ENCODE results near the gene CAV1. TPM values are rescaled to one million over a fixed set of nuclear protein-coding genes. Genes with fewer than 3 reads are reported as not detected.
"Not testable (repeated sequence)": the region's sequence is repeated elsewhere in the genome, so short reads cannot be mapped to it uniquely, and the experiment has no call there.

Gene CAV1
- total and polyA plus RNA-seq, 12 donors = 93.0 to 364 (median 274) TPM

DNA sequence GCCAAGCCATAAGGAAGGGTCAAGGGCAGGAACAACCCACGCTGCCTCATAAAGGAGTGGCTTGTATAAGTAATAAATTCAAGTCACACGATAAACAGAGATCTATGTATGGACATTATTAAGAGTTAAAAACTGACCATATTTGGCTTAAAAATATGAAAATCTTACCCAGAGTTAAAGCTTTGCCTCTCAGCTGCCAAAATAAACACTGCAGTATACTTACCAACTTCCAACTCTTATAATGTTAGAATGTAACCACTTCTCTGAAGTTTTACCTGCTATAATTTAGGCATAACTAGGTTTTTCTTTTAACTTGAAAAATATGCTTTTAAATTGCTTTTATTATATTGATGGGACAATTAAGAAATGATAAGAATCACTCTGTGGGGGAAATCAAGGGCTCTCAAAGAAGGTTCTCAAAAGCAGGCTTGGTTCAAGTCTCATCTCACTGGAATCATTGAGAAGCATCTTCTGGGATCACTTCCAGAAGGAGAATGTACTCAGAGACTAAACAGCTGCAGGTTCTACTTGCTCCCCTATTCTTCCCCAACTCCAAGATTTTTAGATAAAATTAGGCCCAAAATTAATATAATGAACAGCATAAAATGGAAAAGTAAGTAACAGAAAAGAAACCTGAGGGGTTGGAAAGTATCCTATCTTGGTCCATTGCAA, 41.4 kb upstream of the CAV1 start:
- TF ChIP-seq, protein P1, sequence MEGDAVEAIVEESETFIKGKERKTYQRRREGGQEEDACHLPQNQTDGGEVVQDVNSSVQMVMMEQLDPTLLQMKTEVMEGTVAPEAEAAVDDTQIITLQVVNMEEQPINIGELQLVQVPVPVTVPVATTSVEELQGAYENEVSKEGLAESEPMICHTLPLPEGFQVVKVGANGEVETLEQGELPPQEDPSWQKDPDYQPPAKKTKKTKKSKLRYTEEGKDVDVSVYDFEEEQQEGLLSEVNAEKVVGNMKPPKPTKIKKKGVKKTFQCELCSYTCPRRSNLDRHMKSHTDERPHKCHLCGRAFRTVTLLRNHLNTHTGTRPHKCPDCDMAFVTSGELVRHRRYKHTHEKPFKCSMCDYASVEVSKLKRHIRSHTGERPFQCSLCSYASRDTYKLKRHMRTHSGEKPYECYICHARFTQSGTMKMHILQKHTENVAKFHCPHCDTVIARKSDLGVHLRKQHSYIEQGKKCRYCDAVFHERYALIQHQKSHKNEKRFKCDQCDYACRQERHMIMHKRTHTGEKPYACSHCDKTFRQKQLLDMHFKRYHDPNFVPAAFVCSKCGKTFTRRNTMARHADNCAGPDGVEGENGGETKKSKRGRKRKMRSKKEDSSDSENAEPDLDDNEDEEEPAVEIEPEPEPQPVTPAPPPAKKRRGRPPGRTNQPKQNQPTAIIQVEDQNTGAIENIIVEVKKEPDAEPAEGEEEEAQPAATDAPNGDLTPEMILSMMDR (IDR thresholded peaks at IDR 0.05) = no peak
- intact Hi-C loops (cut with DNase I) = no loop called here
- Histone ChIP-seq H3K9me3 (no peaks in the 10 kb centered on the region), H3K36me3 (no peaks in the 10 kb centered on the region), H3K4me1 (peaks cover 0 to 6% (median 0%) of the 10 kb centered on the region in 9 donors), H3K27ac (no peak overlapping the region), H3K4me3 (no peak overlapping the region), H3K27me3 (no peaks in the 10 kb centered on the region)
- DNase-seq = no peak
- WGBS, 2 donors = 75 to 84% methylated on average over 2 of the region's 2 CpGs
- no peak for ATAC-seq

DNA sequence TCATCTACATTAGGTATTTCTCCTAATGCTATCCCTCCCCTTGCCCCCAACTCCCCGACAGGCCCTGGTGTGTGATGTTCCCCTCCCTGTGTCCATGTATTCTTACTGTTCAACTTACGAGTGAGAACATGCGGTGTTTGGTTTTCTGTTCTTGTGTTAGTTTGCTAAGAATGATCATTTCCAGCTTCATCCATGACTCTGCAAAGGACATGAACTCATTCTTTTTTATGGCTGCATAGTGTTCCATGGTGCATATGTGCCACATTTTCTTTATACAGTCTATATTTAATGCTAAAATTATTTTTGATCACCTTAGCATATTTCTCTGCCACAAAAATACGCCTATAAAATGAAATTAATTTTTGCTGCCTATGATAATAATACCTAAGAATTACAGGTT, 40.4 kb upstream of the CAV1 start:
- H3K9me3 ChIP-seq; H3K27ac ChIP-seq; H3K27me3 ChIP-seq; DNase-seq; ATAC-seq; intact Hi-C loops (cut with DNase I); H3K4me3 ChIP-seq; H3K36me3 ChIP-seq: not testable (repeated sequence)
- peaks cover 0 to 12% (median 4%) of the 10 kb centered on the region in 9 donors for H3K4me1 ChIP-seq
- WGBS, 2 donors = 96 to 98% methylated on average over 4 of the region's 4 CpGs

DNA sequence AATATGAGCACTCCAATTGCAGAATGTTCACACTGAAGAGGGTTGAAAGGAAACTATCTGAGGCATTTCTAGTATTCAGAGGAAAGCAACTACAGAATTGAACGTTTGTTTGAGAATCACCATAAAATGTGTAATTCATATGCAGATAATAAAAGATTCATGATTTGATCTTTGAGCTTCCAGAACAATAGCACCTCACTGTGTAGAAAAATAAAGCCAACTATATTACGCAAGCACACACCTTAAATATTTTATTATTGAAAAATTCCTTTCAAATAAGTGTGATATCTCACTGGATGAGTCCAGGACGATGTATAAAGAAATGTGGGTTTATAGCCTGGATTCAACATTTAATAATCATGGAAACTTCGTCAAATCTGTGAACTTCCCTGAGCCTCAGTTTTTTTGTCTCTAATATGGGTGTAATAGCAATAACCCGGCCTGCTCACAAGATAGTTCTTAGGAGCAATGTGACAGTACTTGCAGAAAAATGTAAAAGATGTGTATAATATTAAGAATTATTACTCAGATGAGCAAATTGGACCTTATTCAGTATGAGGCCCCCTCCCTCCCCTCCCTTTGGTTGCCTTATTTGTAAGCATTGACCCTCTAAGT, 36.8 kb upstream of the CAV1 start:
- Histone ChIP-seq H3K4me3 (no peak overlapping the region), H3K4me1 (peaks cover 3 to 48% (median 28%) of the 10 kb centered on the region in 9 donors), H3K9me3 (no peaks in the 10 kb centered on the region), H3K36me3 (no peaks in the 10 kb centered on the region), H3K27me3 (no peaks in the 10 kb centered on the region), H3K27ac (no peak overlapping the region)
- WGBS, 2 donors = 80 to 84% methylated on average over 5 of the region's 5 CpGs
- no peak for DNase-seq
- no peak for ATAC-seq
- TF ChIP-seq, protein P1 (IDR thresholded peaks at IDR 0.05) = no peak
- intact Hi-C loops (cut with DNase I) = loop anchor here in 1 of 10 donors (5.0 kb wide), 1 partner anchor 171 kb away; no protein-coding TSS in a partner anchor

DNA sequence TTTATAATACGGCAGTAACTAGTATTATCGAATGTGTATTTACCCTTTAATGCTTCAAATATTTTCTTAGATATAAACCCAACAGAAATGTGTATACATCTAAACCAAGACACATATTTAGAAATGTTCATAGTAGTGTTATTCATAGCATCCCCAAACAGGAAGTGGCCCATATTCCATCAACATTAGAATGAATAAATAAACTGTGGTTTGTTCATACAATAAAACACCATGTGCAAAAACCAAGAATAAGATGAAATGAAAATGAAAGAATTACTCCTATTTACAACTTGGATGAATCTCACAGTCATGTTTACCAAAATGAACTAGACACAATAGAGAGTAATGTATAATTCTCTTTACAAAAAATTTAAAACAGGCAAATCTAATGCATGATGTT, 34.5 kb upstream of the CAV1 start:
- Histone ChIP-seq H3K4me1 (peaks cover 6 to 61% (median 36%) of the 10 kb centered on the region in 9 donors), H3K27ac (peak overlapping the region in 4 of 10 donors; percentile 36 to 62 (median 46))
- no peak for ATAC-seq

More for the DNA sequence above, 34.5 kb upstream of the CAV1 start:
- 63 to 66% methylated on average over 2 of the region's 2 CpGs for WGBS, 2 donors
- H3K4me3 ChIP-seq = no peak overlapping the region
- no peak for DNase-seq
- TF ChIP-seq, protein P1 (IDR thresholded peaks at IDR 0.05) = no peak
- H3K27me3 ChIP-seq = no peaks in the 10 kb centered on the region
- no peaks in the 10 kb centered on the region for H3K9me3 ChIP-seq
- intact Hi-C loops (cut with DNase I) = loop anchor here in 4 of 10 donors (10.0 kb wide), 2 partner anchors 46 to 136 kb away; no protein-coding TSS in a partner anchor
- no peaks in the 10 kb centered on the region for H3K36me3 ChIP-seq
